Naive thymus-derived CD4-positive, alpha-beta T cell (primary cell): ENCODE data around the gene CD247. TPM values are rescaled to one million over a fixed set of nuclear protein-coding genes. Genes with fewer than 3 reads are reported as not detected.

Experiments
- ATAC-seq: fragments of 150-1000 bp; cut with Tn5 transposase; 2 replicates; pipeline ENCODE4 v1.10.0; 2021; ENCODE audit warnings: mild to moderate bottlenecking, moderate library complexity
- CTCF ChIA-PET: fragments of 350-600 bp; sonication (Branson Sonifier 250); formaldehyde crosslinking; loops from one replicate; lab custom pipeline; 2021; ENCODE audit warnings: antibody characterized with exemption; lab: Charles Lee
- POLR2A ChIA-PET: fragments of 350-600 bp; sonication (Branson Sonifier 250); formaldehyde crosslinking; loops from one replicate; lab custom pipeline; 2021; ENCODE audit warnings: antibody characterized with exemption, inconsistent platforms; lab: Charles Lee
- DNase-seq, 9 donors: peaks; one replicate each; pipeline versions ENCODE4 v3.0.0 to v3.0.0-alpha.2; 2020 to 2022; ENCODE audit warnings: mixed read lengths in 1 of 9
- H3K27ac ChIP-seq: one replicate; pipeline ENCODE4 v1.7.0; 2013; ENCODE audit warnings: mild to moderate bottlenecking, low read depth, low read length, moderate library complexity
- H3K27me3 ChIP-seq, 2 donors: one replicate each; pipeline ENCODE4 v1.7.0; 2013; ENCODE audit warnings: low read length in 2 of 2, mild to moderate bottlenecking in 2 of 2, moderate library complexity in 2 of 2; ENCODE audit not compliant: control insufficient read depth in 2 of 2, insufficient read depth in 2 of 2
- H3K36me3 ChIP-seq, 3 experiments: 1 replicate in 2 of 3; 2 replicates in 1 of 3; pipeline ENCODE4 v1.7.0; 2013; ENCODE audit warnings: low read length in 3 of 3, mild to moderate bottlenecking in 3 of 3, moderate library complexity in 1 of 3; ENCODE audit not compliant: insufficient read depth in 3 of 3, control insufficient read depth in 2 of 3
- H3K4me1 ChIP-seq, 2 donors: one replicate each; pipeline ENCODE4 v1.7.0; 2013; ENCODE audit warnings: low read length in 2 of 2, mild to moderate bottlenecking in 2 of 2, moderate library complexity in 1 of 2; ENCODE audit not compliant: control insufficient read depth in 2 of 2, insufficient read depth in 2 of 2
- H3K4me3 ChIP-seq: 2 replicates; pipeline ENCODE4 v1.7.0; 2013; ENCODE audit warnings: mild to moderate bottlenecking, low read length
- H3K9me3 ChIP-seq, 3 experiments: 1 replicate in 2 of 3; 2 replicates in 1 of 3; pipeline ENCODE4 v1.7.0; 2013; ENCODE audit warnings: low read length in 3 of 3; ENCODE audit not compliant: control insufficient read depth in 2 of 3
- H3K27ac Mint-ChIP-seq, 9 donors: one replicate each; pipeline ENCODE4 v1.8.0; 2020 to 2022; ENCODE audit warnings: mixed read lengths in 9 of 9, mild to moderate bottlenecking in 8 of 9, moderate library complexity in 5 of 9, inconsistent platforms in 2 of 9
- H3K27me3 Mint-ChIP-seq, 5 donors: one replicate each; pipeline ENCODE4 v1.8.0; 2021 to 2022; ENCODE audit warnings: mixed read lengths in 5 of 5, mild to moderate bottlenecking in 1 of 5
- H3K36me3 Mint-ChIP-seq, 5 donors: one replicate each; pipeline ENCODE4 v1.8.0; 2020 to 2022; ENCODE audit warnings: mixed read lengths in 5 of 5, mild to moderate bottlenecking in 3 of 5, inconsistent platforms in 1 of 5
- H3K4me1 Mint-ChIP-seq, 7 donors: one replicate each; pipeline ENCODE4 v1.8.0; 2020 to 2022; ENCODE audit warnings: mixed read lengths in 7 of 7, mild to moderate bottlenecking in 3 of 7, inconsistent platforms in 1 of 7
- H3K4me3 Mint-ChIP-seq, 10 donors: one replicate each; pipeline ENCODE4 v1.8.0; 2020 to 2022; ENCODE audit warnings: mild to moderate bottlenecking in 10 of 10, mixed read lengths in 10 of 10, moderate library complexity in 6 of 10, inconsistent platforms in 2 of 10
- H3K9me3 Mint-ChIP-seq, 11 donors: one replicate each; pipeline ENCODE4 v1.8.0; 2020 to 2022; ENCODE audit warnings: mixed read lengths in 11 of 11, mild to moderate bottlenecking in 4 of 11, inconsistent platforms in 1 of 11, moderate library complexity in 1 of 11
- intact Hi-C, 2 donors: fragments of 100-400 bp; cut with micrococcal nuclease; formaldehyde crosslinking; loops; one replicate each; pipeline ENCODE4 v1.15.1; 2023
- polyA plus RNA-seq, 2 donors: library from polyadenylated mRNA; unstranded; fragments of 300-500 nt; fragmentation: Illumina TruSeq; gene quantifications; one replicate each; pipeline ENCODE4 v1.2.3, GENCODE V29; 2021
- total RNA-seq, 6 experiments: library from RNA in 5 of 6; stranded (reverse) in 5 of 6; gene quantifications; 1 replicate in 5 of 6; 2 replicates in 1 of 6; pipeline ENCODE4 v1.2.3 and lab custom pipeline; 2021 to 2026

CD247 gene
- total and polyA plus RNA-seq, 7 experiments from 2014 or later, result 246 to 476 (median 352) TPM

GRCh38 chr1:167438171-167439138 is 79.9 kb downstream of the CD247 start:
- ATAC-seq (peak; percentile 10), DNase-seq (peak in 4 of 9 donors; percentile 43 to 50 (median 49))
- peaks cover 42 to 79% of the 10 kb centered on the region in 2 donors for H3K4me1 ChIP-seq
- Mint-ChIP-seq H3K4me3 (peak overlapping the region; percentile 50 to 86 (median 76)), H3K36me3 (peaks cover 7 to 38% (median 32%) of the 10 kb centered on the region in 5 donors), H3K4me1 (peaks cover 47 to 91% (median 88%) of the 10 kb centered on the region in 7 donors), H3K27me3 (no peaks in the 10 kb centered on the region), H3K27ac (peak overlapping the region; percentile 83 to 96 (median 92)), H3K9me3 (no peaks in the 10 kb centered on the region)
- H3K27me3 ChIP-seq, result no peaks in the 10 kb centered on the region
- H3K27ac ChIP-seq, result peak overlapping the region; percentile 57
- intact Hi-C loops, result loop anchor here in 1 of 2 donors (1.0 kb wide), 1 partner anchor 9 kb away; no protein-coding TSS in a partner anchor
- CTCF ChIA-PET, result interaction anchor here (0.8 to 2.6 kb wide), 14 partner anchors 9 to 169 kb away, joined by 3 to 19 read pairs (median 4); partner anchors contain the start of gene CD247
- no peaks in the 10 kb centered on the region for H3K9me3 ChIP-seq
- POLR2A ChIA-PET, result interaction anchor here (0.6 to 11.9 kb wide), 19 partner anchors 9 to 95 kb away, joined by 3 to 281 read pairs (median 4); partner anchors contain the start of gene CD247
- H3K4me3 ChIP-seq, result no peak overlapping the region
- peaks cover 14 to 78% (median 25%) of the 10 kb centered on the region in 3 experiments for H3K36me3 ChIP-seq

DNA sequence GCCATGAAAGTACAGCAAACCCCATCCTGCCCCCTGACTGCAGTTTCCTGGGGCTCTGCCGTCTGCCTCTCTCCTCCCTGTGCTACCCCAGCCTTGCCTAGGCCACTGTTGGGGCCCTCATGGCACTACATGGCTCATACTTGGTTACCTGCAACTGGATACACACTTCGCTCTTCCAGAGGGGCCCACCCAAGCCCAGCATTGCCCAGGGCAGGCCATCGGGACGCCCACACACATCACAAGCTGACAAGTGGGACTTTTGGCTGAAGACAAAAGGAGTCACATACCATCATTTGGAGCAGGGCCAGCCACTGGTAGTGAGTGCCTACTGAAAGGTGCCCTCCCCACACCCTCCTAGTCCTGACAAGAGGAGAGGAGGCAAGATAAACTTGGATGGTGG is 82.8 kb downstream of the CD247 start:
- H3K36me3 Mint-ChIP-seq, result peaks cover 5 to 51% (median 37%) of the 10 kb centered on the region in 5 donors
- peak overlapping the region; percentile 82 to 96 (median 92) for H3K27ac Mint-ChIP-seq
- H3K4me3 Mint-ChIP-seq, result peak overlapping the region in 7 of 10 donors; percentile 6 to 64 (median 39)
- no peaks in the 10 kb centered on the region for H3K9me3 Mint-ChIP-seq
- Histone ChIP-seq H3K4me3 (no peak overlapping the region), H3K4me1 (peaks cover 23 to 51% of the 10 kb centered on the region in 2 donors), H3K36me3 (peaks cover 9 to 93% (median 25%) of the 10 kb centered on the region in 3 experiments), H3K9me3 (no peaks in the 10 kb centered on the region), H3K27me3 (no peaks in the 10 kb centered on the region), H3K27ac (peak overlapping the region; percentile 67)
- intact Hi-C loops, result no loop called here
- POLR2A ChIA-PET, result interaction anchor here (0.6 to 4.0 kb wide), 2 partner anchors 16 to 19 kb away, joined by 3 to 30 read pairs; no protein-coding TSS in a partner anchor
- peaks cover 44 to 88% (median 70%) of the 10 kb centered on the region in 7 donors for H3K4me1 Mint-ChIP-seq
- H3K27me3 Mint-ChIP-seq, result no peaks in the 10 kb centered on the region
- no peak for DNase-seq
- ATAC-seq, result no peak
- CTCF ChIA-PET, result interaction anchor here (0.6 kb wide), 1 partner anchor 82 kb away, joined by 3 read pairs; no protein-coding TSS in a partner anchor

GRCh38 chr1:167434306-167434705 is 84.0 kb downstream of the CD247 start:
- intact Hi-C loops, result no loop called here
- DNase-seq (no peak), ATAC-seq (no peak)
- H3K9me3 Mint-ChIP-seq, result peaks cover 0 to 2% (median 0%) of the 10 kb centered on the region in 11 donors
- H3K36me3 Mint-ChIP-seq, result peaks cover 8 to 47% (median 35%) of the 10 kb centered on the region in 5 donors
- ChIA-PET CTCF (interaction anchor here (0.6 kb wide), 1 partner anchor 104 kb away, joined by 3 read pairs; no protein-coding TSS in a partner anchor), POLR2A (interaction anchor here (0.7 to 1.2 kb wide), 5 partner anchors 10 to 82 kb away, joined by 3 read pairs; no protein-coding TSS in a partner anchor)
- Histone ChIP-seq H3K4me1 (peaks cover 26 to 43% of the 10 kb centered on the region in 2 donors), H3K27ac (peak overlapping the region; percentile 44), H3K36me3 (peaks cover 4 to 92% (median 25%) of the 10 kb centered on the region in 3 experiments), H3K27me3 (no peaks in the 10 kb centered on the region), H3K4me3 (no peak overlapping the region), H3K9me3 (no peaks in the 10 kb centered on the region)
- no peaks in the 10 kb centered on the region for H3K27me3 Mint-ChIP-seq
- peak overlapping the region; percentile 42 to 91 (median 83) for H3K27ac Mint-ChIP-seq
- H3K4me3 Mint-ChIP-seq, result peak overlapping the region in 1 of 10 donors; percentile 59
- H3K4me1 Mint-ChIP-seq, result peaks cover 44 to 90% (median 64%) of the 10 kb centered on the region in 7 donors

- no peak for ATAC-seq
- H3K36me3 Mint-ChIP-seq, result peaks cover 8 to 47% (median 35%) of the 10 kb centered on the region in 5 donors
- H3K4me1 ChIP-seq, result peaks cover 27 to 39% of the 10 kb centered on the region in 2 donors
- no peak overlapping the region for H3K4me3 ChIP-seq
- H3K9me3 ChIP-seq, result no peaks in the 10 kb centered on the region
- H3K27me3 Mint-ChIP-seq, result no peaks in the 10 kb centered on the region
- H3K9me3 Mint-ChIP-seq, result peaks cover 0 to 2% (median 0%) of the 10 kb centered on the region in 11 donors
- H3K27ac ChIP-seq, result peak overlapping the region; percentile 43
- ChIA-PET CTCF (interaction anchor here (2.6 kb wide), 1 partner anchor 100 kb away, joined by 9 read pairs; no protein-coding TSS in a partner anchor), POLR2A (interaction anchor here (0.7 to 1.2 kb wide), 5 partner anchors 9 to 83 kb away, joined by 3 read pairs; no protein-coding TSS in a partner anchor)
- H3K36me3 ChIP-seq, result peaks cover 4 to 88% (median 25%) of the 10 kb centered on the region in 3 experiments
- H3K4me3 Mint-ChIP-seq, result peak overlapping the region in 5 of 10 donors; percentile 25 to 59 (median 47)
- H3K27ac Mint-ChIP-seq, result peak overlapping the region; percentile 42 to 91 (median 83)
- DNase-seq, result no peak
- H3K27me3 ChIP-seq, result no peaks in the 10 kb centered on the region
- intact Hi-C loops, result loop anchor here in 1 of 2 donors (1.0 kb wide), 1 partner anchor 8 kb away; no protein-coding TSS in a partner anchor
- peaks cover 44 to 89% (median 62%) of the 10 kb centered on the region in 7 donors for H3K4me1 Mint-ChIP-seq
Measured at GRCh38 chr1:167433884-167434283, 84.4 kb downstream of the CD247 start.

- Histone ChIP-seq H3K27me3 (no peaks in the 10 kb centered on the region), H3K27ac (peak overlapping the region; percentile 43), H3K4me1 (peaks cover 26 to 33% of the 10 kb centered on the region in 2 donors), H3K9me3 (no peaks in the 10 kb centered on the region), H3K36me3 (peaks cover 4 to 79% (median 19%) of the 10 kb centered on the region in 3 experiments), H3K4me3 (no peak overlapping the region)
- Mint-ChIP-seq H3K27ac (peak overlapping the region in 8 of 9 donors; percentile 65 to 91 (median 88)), H3K36me3 (peaks cover 4 to 43% (median 29%) of the 10 kb centered on the region in 5 donors), H3K4me3 (peak overlapping the region in 1 of 10 donors; percentile 18), H3K27me3 (no peaks in the 10 kb centered on the region), H3K9me3 (peaks cover 0 to 2% (median 0%) of the 10 kb centered on the region in 11 donors), H3K4me1 (peaks cover 37 to 89% (median 60%) of the 10 kb centered on the region in 7 donors)
- DNase-seq (no peak), ATAC-seq (no peak)
- CTCF ChIA-PET, result interaction anchor here (0.6 to 2.6 kb wide), 4 partner anchors 23 to 312 kb away, joined by 3 to 9 read pairs (median 4); no protein-coding TSS in a partner anchor
- intact Hi-C loops, result loop anchor here in 1 of 2 donors (1.0 kb wide), 1 partner anchor 10 kb away; no protein-coding TSS in a partner anchor
- POLR2A ChIA-PET, result interaction anchor here (0.8 to 1.4 kb wide), 3 partner anchors 71 to 121 kb away, joined by 3 read pairs; partner anchors contain the start of gene CREG1
Measured at GRCh38 chr1:167432780-167433179, 85.5 kb downstream of the CD247 start.
